Astrocyte (in vitro differentiated cells and primary cell): Measurements from ENCODE around the gene DYNC2I2. TPM values are rescaled to one million over a fixed set of nuclear protein-coding genes. Genes with fewer than 3 reads are reported as not detected.
"Not testable (repeated sequence)": the region's sequence is repeated elsewhere in the genome, so short reads cannot be mapped to it uniquely, and the experiment has no call there.

Experiments
- DNase-seq: peaks from one replicate; pipeline ENCODE4 v3.0.0-alpha.2; 2010; ENCODE audit warnings: low read depth
- FAIRE-seq: peaks from 2 replicates; lab custom pipeline; 2011; peaks lifted over from hg19 to GRCh38; lab: Jason Lieb, UNC
- H2AFZ ChIP-seq: 2 replicates; pipeline ENCODE4 v1.6.0; 2012; ENCODE audit warnings: low read depth, low read length, inconsistent platforms
- H3K27ac ChIP-seq: 2 replicates; pipeline ENCODE4 v1.5.1; 2011; ENCODE audit warnings: low read depth, low read length, inconsistent platforms
- H3K27me3 ChIP-seq: 2 replicates; pipeline ENCODE4 v1.6.0; 2011; ENCODE audit warnings: low read length, inconsistent platforms; ENCODE audit not compliant: insufficient read depth
- H3K36me3 ChIP-seq: 2 replicates; pipeline ENCODE4 v1.5.1; 2011; ENCODE audit warnings: low read length, inconsistent platforms; ENCODE audit not compliant: insufficient read depth
- H3K4me1 ChIP-seq: 2 replicates; pipeline ENCODE4 v1.5.1; 2011; ENCODE audit warnings: low read length, inconsistent platforms; ENCODE audit not compliant: insufficient read depth
- H3K4me2 ChIP-seq: 2 replicates; pipeline ENCODE4 v1.6.0; 2012; ENCODE audit warnings: low read length, inconsistent platforms
- H3K4me3 ChIP-seq: 2 replicates; pipeline ENCODE4 v1.5.1; 2011; ENCODE audit warnings: low read depth, mild to moderate bottlenecking, low read length, inconsistent platforms; ENCODE audit not compliant: insufficient read depth
- H3K79me2 ChIP-seq: 2 replicates; pipeline ENCODE4 v1.6.0; 2012; ENCODE audit warnings: mild to moderate bottlenecking, low read length, inconsistent platforms; ENCODE audit not compliant: insufficient read depth
- H3K9ac ChIP-seq: 2 replicates; pipeline ENCODE4 v1.6.0; 2012; ENCODE audit warnings: mild to moderate bottlenecking, low read length, inconsistent platforms
- H3K9me3 ChIP-seq: 2 replicates; pipeline ENCODE4 v1.5.1; 2012; ENCODE audit warnings: low read depth, mild to moderate bottlenecking, low read length, inconsistent platforms; ENCODE audit not compliant: insufficient read depth
- H4K20me1 ChIP-seq: 2 replicates; pipeline ENCODE4 v1.6.0; 2012; ENCODE audit warnings: low read length, inconsistent platforms; ENCODE audit not compliant: insufficient read depth
- H3K27ac Mint-ChIP-seq: one replicate; pipeline ENCODE4 v1.8.0; 2021; ENCODE audit warnings: mild to moderate bottlenecking, mixed read lengths; ENCODE audit not compliant: unreplicated experiment
- H3K27me3 Mint-ChIP-seq: one replicate; pipeline ENCODE4 v1.8.0; 2021; ENCODE audit warnings: low read depth, mixed read lengths; ENCODE audit not compliant: unreplicated experiment
- H3K36me3 Mint-ChIP-seq: one replicate; pipeline ENCODE4 v1.8.0; 2021; ENCODE audit warnings: low read depth, mixed read lengths; ENCODE audit not compliant: unreplicated experiment
- H3K4me1 Mint-ChIP-seq: one replicate; pipeline ENCODE4 v1.8.0; 2021; ENCODE audit warnings: low read depth, mixed read lengths; ENCODE audit not compliant: unreplicated experiment
- H3K4me3 Mint-ChIP-seq: one replicate; pipeline ENCODE4 v1.8.0; 2021; ENCODE audit warnings: mild to moderate bottlenecking, moderate library complexity, mixed read lengths; ENCODE audit not compliant: unreplicated experiment
- H3K9me3 Mint-ChIP-seq: one replicate; pipeline ENCODE4 v1.8.0; 2021; ENCODE audit warnings: mild to moderate bottlenecking, mixed read lengths; ENCODE audit not compliant: unreplicated experiment
- EZH2 ChIP-seq: IDR thresholded peaks from 2 replicates; pipeline ENCODE4 v1.6.1; 2012; ENCODE audit warnings: mild to moderate bottlenecking, low read length, inconsistent platforms; ENCODE audit not compliant: insufficient read depth
- total RNA-seq: library from RNA; stranded (reverse); gene quantifications from 2 replicates; pipeline ENCODE4 v1.2.1, GENCODE V29; 2021
- TF ChIP-seq, protein P1 (sequence below): IDR thresholded peaks from 2 replicates; pipeline ENCODE4 v1.5.1; 2011; ENCODE audit warnings: low read depth, mild to moderate bottlenecking, inconsistent platforms, low read length, moderate library complexity; ENCODE audit not compliant: insufficient read depth

Gene DYNC2I2
- total RNA-seq, 1 donor from 2014 or later, result 20.6 TPM

DNA sequence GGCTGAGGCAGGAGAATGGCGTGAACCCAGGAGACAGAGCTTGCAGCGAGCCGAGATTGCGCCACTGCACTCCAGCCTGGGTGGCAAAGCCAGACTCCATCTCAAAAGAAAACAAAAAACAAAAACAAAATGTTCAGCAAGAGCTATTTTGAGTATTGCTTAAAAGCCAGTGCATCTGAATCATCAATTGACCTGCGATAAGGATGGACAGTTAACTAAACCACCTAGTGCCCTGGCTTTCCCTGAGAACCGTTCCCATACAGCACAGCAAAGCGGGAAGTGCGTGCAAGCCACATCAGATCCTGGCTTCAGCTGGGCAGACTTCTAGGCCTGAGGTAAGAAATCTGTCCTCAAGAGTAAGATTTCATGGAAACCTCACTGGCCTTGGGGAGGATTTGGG lies 2.7 kb downstream of the DYNC2I2 start:
- FAIRE-seq (no peak), DNase-seq (no peak)
- TF ChIP-seq, protein P1, sequence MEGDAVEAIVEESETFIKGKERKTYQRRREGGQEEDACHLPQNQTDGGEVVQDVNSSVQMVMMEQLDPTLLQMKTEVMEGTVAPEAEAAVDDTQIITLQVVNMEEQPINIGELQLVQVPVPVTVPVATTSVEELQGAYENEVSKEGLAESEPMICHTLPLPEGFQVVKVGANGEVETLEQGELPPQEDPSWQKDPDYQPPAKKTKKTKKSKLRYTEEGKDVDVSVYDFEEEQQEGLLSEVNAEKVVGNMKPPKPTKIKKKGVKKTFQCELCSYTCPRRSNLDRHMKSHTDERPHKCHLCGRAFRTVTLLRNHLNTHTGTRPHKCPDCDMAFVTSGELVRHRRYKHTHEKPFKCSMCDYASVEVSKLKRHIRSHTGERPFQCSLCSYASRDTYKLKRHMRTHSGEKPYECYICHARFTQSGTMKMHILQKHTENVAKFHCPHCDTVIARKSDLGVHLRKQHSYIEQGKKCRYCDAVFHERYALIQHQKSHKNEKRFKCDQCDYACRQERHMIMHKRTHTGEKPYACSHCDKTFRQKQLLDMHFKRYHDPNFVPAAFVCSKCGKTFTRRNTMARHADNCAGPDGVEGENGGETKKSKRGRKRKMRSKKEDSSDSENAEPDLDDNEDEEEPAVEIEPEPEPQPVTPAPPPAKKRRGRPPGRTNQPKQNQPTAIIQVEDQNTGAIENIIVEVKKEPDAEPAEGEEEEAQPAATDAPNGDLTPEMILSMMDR, result no peak
- TF ChIP-seq EZH2, result no peak
- Mint-ChIP-seq H3K36me3 (peaks cover 2% of the 10 kb centered on the region), H3K27ac (no peak overlapping the region), H3K4me1 (no peaks in the 10 kb centered on the region), H3K9me3 (no peaks in the 10 kb centered on the region), H3K4me3 (no peak overlapping the region), H3K27me3 (no peaks in the 10 kb centered on the region)
- Histone ChIP-seq H3K27me3 (no peaks in the 10 kb centered on the region), H4K20me1 (no peaks in the 10 kb centered on the region), H3K36me3 (no peaks in the 10 kb centered on the region), H3K27ac (no peak overlapping the region), H3K79me2 (peaks cover 7% of the 10 kb centered on the region), H3K4me3 (no peak overlapping the region), H2AFZ (no peak overlapping the region), H3K4me1 (no peaks in the 10 kb centered on the region), H3K9ac (no peak overlapping the region), H3K9me3 (no peaks in the 10 kb centered on the region), H3K4me2 (no peak overlapping the region)

DNA sequence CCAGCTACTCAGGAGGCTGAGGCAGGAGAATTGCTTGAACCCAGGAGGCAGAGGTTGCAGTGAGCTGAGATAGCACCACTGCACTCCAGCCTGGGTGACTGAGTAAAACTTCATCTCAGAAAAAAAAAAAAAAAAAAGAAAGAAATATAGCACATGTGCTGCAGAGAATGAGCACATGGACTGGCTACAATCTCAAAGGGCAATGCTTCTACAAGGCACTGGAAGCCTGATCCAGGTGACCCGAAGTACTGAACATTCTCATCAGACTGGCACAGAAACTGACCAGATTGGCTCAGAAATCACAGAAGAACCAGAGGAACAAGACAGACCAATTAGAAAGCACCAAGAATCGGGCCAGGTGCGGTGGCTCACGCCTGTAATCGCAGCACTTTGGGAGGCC lies 4.8 kb downstream of the DYNC2I2 start:
- Mint-ChIP-seq H3K27me3 (no peaks in the 10 kb centered on the region), H3K4me3 (no peak overlapping the region)
- FAIRE-seq, result no peak

DNA sequence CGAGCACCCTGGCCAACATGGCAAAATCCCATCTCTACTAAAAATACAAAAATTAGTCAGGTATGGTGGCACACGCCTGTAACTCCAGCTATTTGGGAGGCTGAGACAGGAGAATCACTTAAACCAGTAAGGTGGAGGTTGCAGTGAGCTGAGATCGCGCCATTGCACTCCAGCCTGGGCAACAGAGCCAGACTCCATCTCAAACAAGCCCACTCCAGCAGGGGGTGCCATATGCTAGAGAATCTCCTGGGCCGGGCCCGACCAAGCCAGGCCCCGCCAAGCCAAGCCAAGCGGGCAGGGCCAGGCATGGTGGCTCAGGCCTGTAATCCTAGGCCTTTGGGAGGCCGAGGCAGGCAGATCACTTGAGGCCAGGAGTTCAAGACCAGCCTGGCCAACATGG lies 8.4 kb downstream of the DYNC2I2 start:
- H4K20me1 ChIP-seq, H3K27me3 Mint-ChIP-seq, H3K79me2 ChIP-seq, H3K27ac ChIP-seq, H3K9me3 ChIP-seq, FAIRE-seq, H3K36me3 Mint-ChIP-seq, H3K4me1 ChIP-seq, H2AFZ ChIP-seq, H3K4me3 Mint-ChIP-seq, H3K9ac ChIP-seq, H3K27me3 ChIP-seq, H3K4me2 ChIP-seq, H3K36me3 ChIP-seq, H3K27ac Mint-ChIP-seq, H3K9me3 Mint-ChIP-seq, H3K4me3 ChIP-seq, DNase-seq: not testable (repeated sequence)
- H3K4me1 Mint-ChIP-seq, result peaks cover 10% of the 10 kb centered on the region

More for the DNA sequence above, 4.8 kb downstream of the DYNC2I2 start:
- peaks cover 10% of the 10 kb centered on the region for H3K79me2 ChIP-seq
- no peak overlapping the region for H3K4me2 ChIP-seq
- H3K4me3 ChIP-seq, result no peak overlapping the region
- H3K36me3 ChIP-seq, result no peaks in the 10 kb centered on the region
- no peaks in the 10 kb centered on the region for H3K27me3 ChIP-seq
- no peak overlapping the region for H3K9ac ChIP-seq
- H4K20me1 ChIP-seq, result no peaks in the 10 kb centered on the region
- Mint-ChIP-seq H3K36me3 (peaks cover 2% of the 10 kb centered on the region), H3K9me3 (no peaks in the 10 kb centered on the region), H3K4me1 (no peaks in the 10 kb centered on the region), H3K27ac (peak overlapping the region; percentile 78)
- no peaks in the 10 kb centered on the region for H3K9me3 ChIP-seq
- no peaks in the 10 kb centered on the region for H3K4me1 ChIP-seq
- no peak for TF ChIP-seq EZH2
- TF ChIP-seq, protein P1, result no peak
- no peak overlapping the region for H2AFZ ChIP-seq
- DNase-seq, result no peak
- H3K27ac ChIP-seq, result no peak overlapping the region
